SJCRH30 (cell line): Measurements from ENCODE around the gene LRCH3. TPM values are rescaled to one million over a fixed set of nuclear protein-coding genes. Genes with fewer than 3 reads are reported as not detected.

Experiments
- DNase-seq, 2 experiments: peaks; one replicate each; pipeline ENCODE4 v3.0.0-alpha.2; 2015 to 2020
- H3K27ac ChIP-seq: fragments of 250-450 bp; sonication (Bioruptor Pico); 2 replicates; pipeline ENCODE4 v1.5.1; 2020; ENCODE audit warnings: mild to moderate bottlenecking, moderate library complexity
- H3K27me3 ChIP-seq: fragments of 250-450 bp; sonication (Bioruptor Pico); 2 replicates; pipeline ENCODE4 v1.5.1; 2020; ENCODE audit warnings: mild to moderate bottlenecking, moderate library complexity
- H3K36me3 ChIP-seq: fragments of 250-450 bp; sonication (Bioruptor Pico); 2 replicates; pipeline ENCODE4 v1.5.1; 2020; ENCODE audit warnings: mild to moderate bottlenecking, moderate library complexity
- H3K4me1 ChIP-seq: fragments of 250-450 bp; sonication (Bioruptor Pico); 2 replicates; pipeline ENCODE4 v1.5.1; 2020; ENCODE audit warnings: mild to moderate bottlenecking, moderate library complexity
- H3K4me3 ChIP-seq: fragments of 250-450 bp; sonication (Bioruptor Pico); 2 replicates; pipeline ENCODE4 v1.5.1; 2020; ENCODE audit warnings: mild to moderate bottlenecking, moderate library complexity
- H3K9me3 ChIP-seq: fragments of 250-450 bp; sonication (Bioruptor Pico); replicated peaks from 2 replicates; pipeline ENCODE4 v1.5.1; 2020; ENCODE audit warnings: mild to moderate bottlenecking, moderate library complexity
- total RNA-seq: library from RNA; depleted of rRNA; stranded (reverse); fragments of >200 nt; shearing (Covaris generic); gene quantifications from 2 replicates; pipeline ENCODE4 v1.2.3, GENCODE V29; 2014

LRCH3 gene
- total RNA-seq, 1 experiment from 2014 or later: 144 TPM

- Histone ChIP-seq H3K27ac (no peak overlapping the region), H3K4me1 (no peaks in the 10 kb centered on the region), H3K27me3 (no peaks in the 10 kb centered on the region), H3K4me3 (no peak overlapping the region), H3K9me3 (no peaks in the 10 kb centered on the region), H3K36me3 (peaks cover 68% of the 10 kb centered on the region)
- no peak for DNase-seq
Observed at GRCh38 chr3:197833930-197834715, 43.1 kb downstream of the LRCH3 start.

DNA sequence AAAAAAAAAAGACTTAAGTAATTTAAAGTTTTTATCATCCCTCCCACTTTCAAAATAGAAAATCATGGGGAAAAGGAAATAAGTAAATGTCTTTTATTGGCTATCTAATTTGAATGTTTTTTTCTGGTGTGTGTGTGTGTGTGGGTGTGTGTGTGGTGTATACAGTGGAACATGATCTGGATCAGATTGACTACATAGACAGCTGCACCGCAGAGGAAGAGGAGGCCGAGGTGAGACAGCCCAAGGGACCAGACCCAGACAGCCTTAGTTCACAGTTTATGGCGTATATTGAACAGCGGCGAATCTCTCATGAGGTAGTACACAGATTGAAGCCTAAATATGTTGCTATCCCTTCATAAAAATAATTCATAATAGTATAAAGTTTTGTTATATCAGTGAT is 44.5 kb downstream of the LRCH3 start:
- no peaks in the 10 kb centered on the region for H3K27me3 ChIP-seq
- no peaks in the 10 kb centered on the region for H3K9me3 ChIP-seq
- peaks cover 69% of the 10 kb centered on the region for H3K36me3 ChIP-seq
- no peak for DNase-seq
- H3K4me3 ChIP-seq: no peak overlapping the region
- no peak overlapping the region for H3K27ac ChIP-seq
- no peaks in the 10 kb centered on the region for H3K4me1 ChIP-seq

- peaks cover 69% of the 10 kb centered on the region for H3K36me3 ChIP-seq
- no peak for DNase-seq
- no peak overlapping the region for H3K4me3 ChIP-seq
- no peaks in the 10 kb centered on the region for H3K9me3 ChIP-seq
- no peaks in the 10 kb centered on the region for H3K4me1 ChIP-seq
- H3K27me3 ChIP-seq: no peaks in the 10 kb centered on the region
- no peak overlapping the region for H3K27ac ChIP-seq
Observed at GRCh38 chr3:197836244-197836643, 45.2 kb downstream of the LRCH3 start.

GRCh38 chr3:197837282-197837681 is 46.2 kb downstream of the LRCH3 start:
- H3K36me3 ChIP-seq: peaks cover 76% of the 10 kb centered on the region
- H3K4me3 ChIP-seq: no peak overlapping the region
- no peaks in the 10 kb centered on the region for H3K27me3 ChIP-seq
- H3K27ac ChIP-seq: no peak overlapping the region
- no peaks in the 10 kb centered on the region for H3K4me1 ChIP-seq
- H3K9me3 ChIP-seq: no peaks in the 10 kb centered on the region
- no peak for DNase-seq

DNA sequence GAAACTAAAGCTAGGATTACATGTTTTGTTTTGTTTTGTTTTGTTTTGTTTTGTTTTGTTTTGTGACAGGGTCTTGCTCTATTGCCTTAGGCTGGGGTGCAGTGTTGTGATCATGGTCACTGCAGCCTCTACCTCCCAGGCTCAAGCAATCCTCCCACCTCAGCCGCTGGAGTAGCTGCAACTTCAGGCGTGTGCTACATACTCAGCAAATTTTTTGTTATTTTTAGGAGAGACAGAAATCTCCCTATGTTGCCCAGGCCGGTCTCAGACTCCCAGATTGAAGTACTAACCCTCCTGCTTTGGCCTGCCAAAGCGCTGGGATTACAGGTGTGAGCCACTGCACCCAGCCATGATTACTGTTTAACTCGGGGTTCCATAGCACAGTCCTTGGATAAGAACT is 50.7 kb downstream of the LRCH3 start:
- Histone ChIP-seq H3K27ac (no peak overlapping the region), H3K27me3 (no peaks in the 10 kb centered on the region), H3K9me3 (no peaks in the 10 kb centered on the region), H3K36me3 (peaks cover 72% of the 10 kb centered on the region), H3K4me1 (no peaks in the 10 kb centered on the region), H3K4me3 (no peak overlapping the region)
- DNase-seq: no peak

- H3K9me3 ChIP-seq: no peaks in the 10 kb centered on the region
- H3K27ac ChIP-seq: no peak overlapping the region
- H3K4me1 ChIP-seq: no peaks in the 10 kb centered on the region
- no peak overlapping the region for H3K4me3 ChIP-seq
- H3K36me3 ChIP-seq: peaks cover 59% of the 10 kb centered on the region
- no peaks in the 10 kb centered on the region for H3K27me3 ChIP-seq
- no peak for DNase-seq
Observed at GRCh38 chr3:197846491-197846890, 55.4 kb downstream of the LRCH3 start.

DNA sequence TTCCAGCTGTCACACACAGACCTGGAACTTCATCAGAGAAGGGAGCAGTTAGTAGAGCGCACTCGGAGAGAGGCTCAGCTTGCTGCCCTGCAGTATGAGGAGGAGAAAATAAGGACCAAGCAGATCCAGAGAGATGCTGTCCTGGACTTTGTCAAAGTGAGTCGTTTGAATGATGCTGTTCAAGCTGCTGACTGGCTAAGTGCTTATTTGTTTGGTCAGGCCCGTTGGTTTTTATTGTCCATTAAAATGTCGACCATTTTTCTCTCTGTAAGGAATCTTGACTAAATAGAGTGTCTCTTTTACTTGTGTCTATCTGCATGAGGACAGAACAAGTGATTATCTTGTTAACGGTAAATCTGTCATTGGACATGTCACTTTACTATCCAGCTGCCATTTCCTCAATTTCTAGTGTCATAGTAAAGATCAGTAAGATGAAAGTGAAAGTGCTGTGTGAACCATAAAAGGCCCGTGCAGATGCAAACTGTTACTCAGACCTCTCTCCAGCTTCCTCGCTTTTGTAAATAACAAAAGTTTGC is 56.9 kb downstream of the LRCH3 start:
- H3K27ac ChIP-seq: no peak overlapping the region
- H3K4me3 ChIP-seq: no peak overlapping the region
- peaks cover 46% of the 10 kb centered on the region for H3K36me3 ChIP-seq
- H3K9me3 ChIP-seq: no peaks in the 10 kb centered on the region
- no peak for DNase-seq
- no peaks in the 10 kb centered on the region for H3K4me1 ChIP-seq
- no peaks in the 10 kb centered on the region for H3K27me3 ChIP-seq

GRCh38 chr3:197854596-197855343 is 63.7 kb downstream of the LRCH3 start:
- Histone ChIP-seq H3K36me3 (peaks cover 27% of the 10 kb centered on the region), H3K4me3 (no peak overlapping the region), H3K9me3 (no peaks in the 10 kb centered on the region), H3K27me3 (no peaks in the 10 kb centered on the region), H3K27ac (no peak overlapping the region), H3K4me1 (peaks cover 14% of the 10 kb centered on the region)
- peak; percentile 23 to 42 for DNase-seq

GRCh38 chr3:197855571-197855970 is 64.5 kb downstream of the LRCH3 start:
- Histone ChIP-seq H3K4me1 (peaks cover 14% of the 10 kb centered on the region), H3K9me3 (no peaks in the 10 kb centered on the region), H3K27me3 (no peaks in the 10 kb centered on the region), H3K36me3 (peaks cover 27% of the 10 kb centered on the region), H3K4me3 (no peak overlapping the region), H3K27ac (no peak overlapping the region)
- no peak for DNase-seq

DNA sequence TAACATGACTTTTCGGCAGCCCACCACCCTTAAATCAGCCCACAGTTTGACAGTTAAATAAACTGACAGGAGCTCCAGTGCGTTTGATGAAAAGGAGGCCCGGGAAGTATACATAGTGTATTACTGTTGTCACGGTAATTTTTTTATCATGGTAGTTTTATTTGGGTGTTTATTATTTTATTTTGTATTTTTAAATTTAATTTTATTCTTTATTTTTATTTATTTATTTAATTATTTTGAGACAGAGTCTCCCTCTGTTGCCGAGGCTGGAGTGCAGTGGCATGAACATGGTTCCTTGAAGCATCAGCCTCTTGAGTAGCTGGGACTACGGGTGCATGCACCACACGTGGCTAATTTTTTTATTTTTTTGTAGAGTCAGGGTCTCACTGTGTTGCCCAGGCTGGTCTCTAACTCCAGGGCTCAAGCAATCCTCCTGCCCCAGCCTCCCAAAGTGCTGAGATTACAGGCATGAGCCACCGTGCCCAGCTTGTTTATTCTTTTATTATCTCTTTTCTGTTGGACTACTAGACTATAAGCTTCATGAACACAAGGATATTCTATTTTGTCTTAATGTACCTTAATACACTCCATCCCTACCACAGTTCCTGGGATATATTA is 65.3 kb downstream of the LRCH3 start:
- no peak for DNase-seq
- H3K27me3 ChIP-seq: no peaks in the 10 kb centered on the region
- H3K4me3 ChIP-seq: no peak overlapping the region
- peaks cover 24% of the 10 kb centered on the region for H3K36me3 ChIP-seq
- no peak overlapping the region for H3K27ac ChIP-seq
- no peaks in the 10 kb centered on the region for H3K9me3 ChIP-seq
- H3K4me1 ChIP-seq: peaks cover 14% of the 10 kb centered on the region

DNA sequence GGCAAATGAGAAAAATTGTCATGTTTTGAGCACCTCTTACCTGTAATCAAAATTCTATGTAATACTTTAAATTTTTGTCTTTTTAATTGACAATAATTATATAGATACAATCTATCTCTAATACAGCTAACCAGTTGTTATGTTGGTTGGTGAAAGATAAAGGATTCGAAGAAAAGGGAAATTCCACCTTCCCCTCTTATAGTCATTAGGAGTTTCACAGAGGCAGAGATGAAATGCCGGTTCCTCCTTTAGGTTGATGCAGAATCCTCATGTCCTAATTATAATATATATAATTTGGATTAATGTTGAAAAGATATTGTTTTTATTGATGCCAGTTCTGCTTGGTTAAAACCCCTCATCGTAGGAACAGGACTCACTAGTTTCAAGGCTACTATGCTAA is 67.1 kb downstream of the LRCH3 start:
- Histone ChIP-seq H3K27me3 (no peaks in the 10 kb centered on the region), H3K4me3 (no peak overlapping the region), H3K4me1 (peaks cover 14% of the 10 kb centered on the region), H3K27ac (peak overlapping the region; percentile 32; the same call in 1 of the 2 replicates), H3K36me3 (peaks cover 31% of the 10 kb centered on the region), H3K9me3 (no peaks in the 10 kb centered on the region)
- no peak for DNase-seq

GRCh38 chr3:197858598-197858997 is 67.5 kb downstream of the LRCH3 start:
- Histone ChIP-seq H3K36me3 (peaks cover 32% of the 10 kb centered on the region), H3K9me3 (no peaks in the 10 kb centered on the region), H3K4me3 (no peak overlapping the region), H3K27me3 (no peaks in the 10 kb centered on the region), H3K27ac (no peak overlapping the region), H3K4me1 (peaks cover 14% of the 10 kb centered on the region)
- DNase-seq: no peak

GRCh38 chr3:197866035-197866434 is 75.0 kb downstream of the LRCH3 start:
- H3K4me1 ChIP-seq: no peaks in the 10 kb centered on the region
- no peaks in the 10 kb centered on the region for H3K27me3 ChIP-seq
- no peaks in the 10 kb centered on the region for H3K9me3 ChIP-seq
- H3K4me3 ChIP-seq: no peak overlapping the region
- no peak for DNase-seq
- H3K27ac ChIP-seq: no peak overlapping the region
- H3K36me3 ChIP-seq: peaks cover 24% of the 10 kb centered on the region

- no peak overlapping the region for H3K27ac ChIP-seq
- no peaks in the 10 kb centered on the region for H3K4me1 ChIP-seq
- no peak for DNase-seq
- no peaks in the 10 kb centered on the region for H3K27me3 ChIP-seq
- peaks cover 48% of the 10 kb centered on the region for H3K36me3 ChIP-seq
- no peaks in the 10 kb centered on the region for H3K9me3 ChIP-seq
- H3K4me3 ChIP-seq: no peak overlapping the region
Observed at GRCh38 chr3:197873329-197873728, 82.3 kb downstream of the LRCH3 start.

DNA sequence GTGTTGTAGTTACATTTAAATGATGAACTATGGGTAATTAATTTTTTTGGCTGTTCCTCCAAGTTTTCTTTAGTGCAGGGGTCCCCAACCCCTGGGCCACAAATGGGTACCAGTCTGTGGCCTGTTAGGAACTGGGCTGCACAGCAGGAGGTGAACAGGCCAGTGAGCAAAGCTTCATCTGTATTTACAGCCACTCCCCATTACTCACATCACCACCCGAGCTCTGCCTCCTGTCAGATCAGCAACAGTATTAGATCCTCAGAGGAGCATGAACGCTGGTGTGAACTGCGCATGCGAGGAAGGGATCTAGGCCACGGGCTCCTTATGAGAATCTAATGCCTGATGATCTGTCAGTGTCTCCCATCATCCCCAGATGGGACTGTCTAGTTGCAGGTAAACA is 83.0 kb downstream of the LRCH3 start:
- no peaks in the 10 kb centered on the region for H3K27me3 ChIP-seq
- peaks cover 50% of the 10 kb centered on the region for H3K36me3 ChIP-seq
- no peak overlapping the region for H3K4me3 ChIP-seq
- H3K9me3 ChIP-seq: no peaks in the 10 kb centered on the region
- H3K4me1 ChIP-seq: no peaks in the 10 kb centered on the region
- no peak for DNase-seq
- H3K27ac ChIP-seq: no peak overlapping the region
